Ishikawa (cell line): ENCODE results near the gene ZNF808.

Source experiments
- CEBPB ChIP-seq: IDR thresholded peaks from 2 replicates; pipeline ENCODE4 v1.6.1; 2012
- CREB1 ChIP-seq: IDR thresholded peaks from 2 replicates; pipeline ENCODE4 v1.6.1; 2012; ENCODE audit warnings: low read depth
- EGR1 ChIP-seq: IDR thresholded peaks from 2 replicates; pipeline ENCODE4 v1.6.1; 2012
- EP300 ChIP-seq: IDR thresholded peaks from 2 replicates; pipeline ENCODE4 v1.6.1; 2012; ENCODE audit warnings: borderline replicate concordance
- FOXM1 ChIP-seq: IDR thresholded peaks from 2 replicates; pipeline ENCODE4 v1.6.1; 2012; ENCODE audit warnings: low read depth, borderline replicate concordance
- NFIC ChIP-seq: IDR thresholded peaks from 2 replicates; pipeline ENCODE4 v1.6.1; 2012
- RAD21 ChIP-seq: IDR thresholded peaks from 2 replicates; pipeline ENCODE4 v1.6.1; 2012; ENCODE audit warnings: low read depth
- TAF1 ChIP-seq: IDR thresholded peaks from 2 replicates; pipeline ENCODE4 v1.6.1; 2012; ENCODE audit warnings: low read depth, mild to moderate bottlenecking
- TCF12 ChIP-seq: IDR thresholded peaks from 2 replicates; pipeline ENCODE4 v1.6.1; 2012; ENCODE audit warnings: low read depth
- TEAD4 ChIP-seq: IDR thresholded peaks from 2 replicates; pipeline ENCODE4 v1.6.1; 2012
- YY1 ChIP-seq: IDR thresholded peaks from 2 replicates; pipeline ENCODE4 v1.6.1; 2012; ENCODE audit warnings: low read depth
- ZBTB7A ChIP-seq: IDR thresholded peaks from 2 replicates; pipeline ENCODE4 v1.6.1; 2012; ENCODE audit warnings: low read depth
- TF ChIP-seq, protein P1 (sequence below): IDR thresholded peaks from 2 replicates; pipeline ENCODE4 v1.6.1; 2012; ENCODE audit warnings: low read depth, mild to moderate bottlenecking
- TF ChIP-seq, protein P2 (sequence below): IDR thresholded peaks from 2 replicates; pipeline ENCODE4 v1.6.1; 2012

DNA sequence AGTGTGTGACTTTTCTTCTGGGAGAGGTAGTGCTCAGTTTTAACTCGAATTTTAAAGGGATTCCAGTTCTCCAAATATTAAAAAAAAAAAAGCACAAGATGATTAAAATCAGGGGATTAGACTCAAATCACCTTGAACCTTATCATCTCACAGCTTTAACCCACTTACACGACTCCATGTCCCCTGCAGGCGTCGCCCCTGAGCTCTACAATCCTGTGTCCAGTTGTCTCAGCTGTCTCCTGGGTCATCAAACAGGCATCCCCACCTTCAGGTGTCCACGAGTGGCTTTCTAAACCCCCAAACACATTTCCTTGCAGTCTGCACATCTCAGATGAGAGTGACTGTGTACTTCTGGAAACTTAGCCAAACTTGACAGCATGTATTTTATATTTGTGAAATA lies 14.1 kb downstream of the ZNF808 start:
- no peak for TF ChIP-seq CREB1
- no peak for TF ChIP-seq CEBPB
- no peak for TF ChIP-seq ZBTB7A
- no peak for TF ChIP-seq YY1
- TF ChIP-seq, protein P1, sequence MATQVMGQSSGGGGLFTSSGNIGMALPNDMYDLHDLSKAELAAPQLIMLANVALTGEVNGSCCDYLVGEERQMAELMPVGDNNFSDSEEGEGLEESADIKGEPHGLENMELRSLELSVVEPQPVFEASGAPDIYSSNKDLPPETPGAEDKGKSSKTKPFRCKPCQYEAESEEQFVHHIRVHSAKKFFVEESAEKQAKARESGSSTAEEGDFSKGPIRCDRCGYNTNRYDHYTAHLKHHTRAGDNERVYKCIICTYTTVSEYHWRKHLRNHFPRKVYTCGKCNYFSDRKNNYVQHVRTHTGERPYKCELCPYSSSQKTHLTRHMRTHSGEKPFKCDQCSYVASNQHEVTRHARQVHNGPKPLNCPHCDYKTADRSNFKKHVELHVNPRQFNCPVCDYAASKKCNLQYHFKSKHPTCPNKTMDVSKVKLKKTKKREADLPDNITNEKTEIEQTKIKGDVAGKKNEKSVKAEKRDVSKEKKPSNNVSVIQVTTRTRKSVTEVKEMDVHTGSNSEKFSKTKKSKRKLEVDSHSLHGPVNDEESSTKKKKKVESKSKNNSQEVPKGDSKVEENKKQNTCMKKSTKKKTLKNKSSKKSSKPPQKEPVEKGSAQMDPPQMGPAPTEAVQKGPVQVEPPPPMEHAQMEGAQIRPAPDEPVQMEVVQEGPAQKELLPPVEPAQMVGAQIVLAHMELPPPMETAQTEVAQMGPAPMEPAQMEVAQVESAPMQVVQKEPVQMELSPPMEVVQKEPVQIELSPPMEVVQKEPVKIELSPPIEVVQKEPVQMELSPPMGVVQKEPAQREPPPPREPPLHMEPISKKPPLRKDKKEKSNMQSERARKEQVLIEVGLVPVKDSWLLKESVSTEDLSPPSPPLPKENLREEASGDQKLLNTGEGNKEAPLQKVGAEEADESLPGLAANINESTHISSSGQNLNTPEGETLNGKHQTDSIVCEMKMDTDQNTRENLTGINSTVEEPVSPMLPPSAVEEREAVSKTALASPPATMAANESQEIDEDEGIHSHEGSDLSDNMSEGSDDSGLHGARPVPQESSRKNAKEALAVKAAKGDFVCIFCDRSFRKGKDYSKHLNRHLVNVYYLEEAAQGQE, result no peak
- TF ChIP-seq NFIC, result no peak
- TF ChIP-seq, protein P2, sequence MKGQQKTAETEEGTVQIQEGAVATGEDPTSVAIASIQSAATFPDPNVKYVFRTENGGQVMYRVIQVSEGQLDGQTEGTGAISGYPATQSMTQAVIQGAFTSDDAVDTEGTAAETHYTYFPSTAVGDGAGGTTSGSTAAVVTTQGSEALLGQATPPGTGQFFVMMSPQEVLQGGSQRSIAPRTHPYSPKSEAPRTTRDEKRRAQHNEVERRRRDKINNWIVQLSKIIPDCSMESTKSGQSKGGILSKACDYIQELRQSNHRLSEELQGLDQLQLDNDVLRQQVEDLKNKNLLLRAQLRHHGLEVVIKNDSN, result no peak
- TF ChIP-seq EP300, result no peak
- TF ChIP-seq RAD21, result no peak
- no peak for TF ChIP-seq FOXM1
- TF ChIP-seq TAF1, result no peak
- no peak for TF ChIP-seq EGR1
- no peak for TF ChIP-seq TCF12
- TF ChIP-seq TEAD4, result no peak
